ENCODE results near the gene JOSD1. TPM values are rescaled to one million over a fixed set of nuclear protein-coding genes. Genes with fewer than 3 reads are reported as not detected.

JOSD1 gene
- total RNA-seq, 1 donor from 2014 or later: 45.2 TPM

- ChIA-PET POLR2A (interaction anchor here (1.2 to 3.4 kb wide), 3 partner anchors 9 to 17 kb away, joined by 3 to 23 read pairs (median 5); partner anchors contain the start of gene TOMM22), CTCF (interaction anchor here (2.7 kb wide), 1 partner anchor 16 kb away, joined by 19 read pairs; the partner anchor contains the start of gene TOMM22)
- DNase-seq: no peak
- H3K27me3 Mint-ChIP-seq: no peaks in the 10 kb centered on the region
- peaks cover 29% of the 10 kb centered on the region for H3K36me3 Mint-ChIP-seq (ENCODE audit: low read depth)
- H3K4me1 Mint-ChIP-seq: peaks cover 67% of the 10 kb centered on the region
- no peaks in the 10 kb centered on the region for H3K9me3 Mint-ChIP-seq
- H3K4me3 Mint-ChIP-seq: peak overlapping the region; percentile 92
- peak overlapping the region; percentile 65 for H3K27ac Mint-ChIP-seq
- TF ChIP-seq CTCF (IDR thresholded peaks at IDR 0.05): no peak
- intact Hi-C loops (cut with micrococcal nuclease): no loop called here
- ATAC-seq (ENCODE audit: low read depth): no peak
These were observed 2.2 kb downstream of the JOSD1 start for GRCh38 chr22:38698407-38699094.

GRCh38 chr22:38697425-38698089 is 3.2 kb downstream of the JOSD1 start:
- intact Hi-C loops (cut with micrococcal nuclease): no loop called here
- POLR2A ChIA-PET: interaction anchor here (1.0 to 3.4 kb wide), 3 partner anchors 9 to 16 kb away, joined by 3 to 23 read pairs (median 5); partner anchors contain the start of gene TOMM22

GRCh38 chr22:38696606-38697424 is 3.9 kb downstream of the JOSD1 start:
- TF ChIP-seq CTCF (IDR thresholded peaks at IDR 0.05): no peak
- intact Hi-C loops (cut with micrococcal nuclease): no loop called here
- ATAC-seq (ENCODE audit: low read depth) (no peak), DNase-seq (no peak)
- Mint-ChIP-seq H3K4me1 (peaks cover 68% of the 10 kb centered on the region), H3K27ac (peak overlapping the region; percentile 27), H3K27me3 (no peaks in the 10 kb centered on the region), H3K9me3 (no peaks in the 10 kb centered on the region), H3K4me3 (no peak overlapping the region), H3K36me3 (ENCODE audit: low read depth) (peaks cover 43% of the 10 kb centered on the region)
- CTCF ChIA-PET: interaction anchor here (0.9 kb wide), 1 partner anchor 69 kb away, joined by 3 read pairs; no protein-coding TSS in a partner anchor
- POLR2A ChIA-PET: interaction anchor here (0.9 to 2.1 kb wide), 3 partner anchors 9 to 15 kb away, joined by 3 to 5 read pairs (median 3); partner anchors contain the start of genes GTPBP1 and TOMM22

More at GRCh38 chr22:38697425-38698089, 3.2 kb downstream of the JOSD1 start:
- Mint-ChIP-seq H3K4me3 (peak overlapping the region; percentile 30), H3K9me3 (no peaks in the 10 kb centered on the region), H3K27me3 (no peaks in the 10 kb centered on the region), H3K4me1 (peaks cover 70% of the 10 kb centered on the region), H3K36me3 (ENCODE audit: low read depth) (peaks cover 38% of the 10 kb centered on the region), H3K27ac (peak overlapping the region; percentile 27)
- no peak for TF ChIP-seq CTCF (IDR thresholded peaks at IDR 0.05)
- ATAC-seq (ENCODE audit: low read depth) (no peak), DNase-seq (no peak)
- CTCF ChIA-PET: interaction anchor here (0.9 kb wide), 1 partner anchor 69 kb away, joined by 3 read pairs; no protein-coding TSS in a partner anchor

GRCh38 chr22:38694940-38695339 is 5.8 kb downstream of the JOSD1 start:
- H3K36me3 Mint-ChIP-seq (ENCODE audit: low read depth): peaks cover 46% of the 10 kb centered on the region
- CTCF ChIA-PET: no interaction called here

More at GRCh38 chr22:38694940-38695339, 5.8 kb downstream of the JOSD1 start:
- DNase-seq (no peak), ATAC-seq (ENCODE audit: low read depth) (no peak)
- no peaks in the 10 kb centered on the region for H3K9me3 Mint-ChIP-seq
- intact Hi-C loops (cut with micrococcal nuclease): no loop called here
- H3K4me3 Mint-ChIP-seq: no peak overlapping the region
- no peak overlapping the region for H3K27ac Mint-ChIP-seq
- H3K4me1 Mint-ChIP-seq: peaks cover 58% of the 10 kb centered on the region
- TF ChIP-seq CTCF (IDR thresholded peaks at IDR 0.05): no peak
- POLR2A ChIA-PET: no interaction called here
- H3K27me3 Mint-ChIP-seq: no peaks in the 10 kb centered on the region
